Calu3 (cell line): Measurements from ENCODE around the gene GLYR1. TPM values are rescaled to one million over a fixed set of nuclear protein-coding genes. Genes with fewer than 3 reads are reported as not detected.

Experiments
- BruUV-seq: library from RNA; stranded (reverse); fragments of 400-500 nt; replicated peaks from 2 replicates; lab custom pipeline; 2021; lab: Mats Ljungman, UMichigan
- CTCF ChIA-PET: fragments of 300-600 bp; sonication (Branson Sonifier 250); formaldehyde crosslinking; loops from one replicate; lab custom pipeline; 2022; ENCODE audit warnings: antibody characterized with exemption; lab: Charles Lee
- DNase-seq: peaks from one replicate; pipeline ENCODE4 v3.0.0; 2022
- H3K27ac Mint-ChIP-seq: one replicate; pipeline ENCODE4 v1.8.0; 2022; ENCODE audit warnings: mixed read lengths; ENCODE audit not compliant: unreplicated experiment
- H3K27me3 Mint-ChIP-seq: one replicate; pipeline ENCODE4 v1.8.0; 2022; ENCODE audit warnings: mixed read lengths; ENCODE audit not compliant: unreplicated experiment
- H3K36me3 Mint-ChIP-seq: one replicate; pipeline ENCODE4 v1.8.0; 2022; ENCODE audit warnings: mild to moderate bottlenecking, moderate library complexity, mixed read lengths; ENCODE audit not compliant: insufficient read depth, unreplicated experiment
- H3K4me1 Mint-ChIP-seq: one replicate; pipeline ENCODE4 v1.8.0; 2022; ENCODE audit warnings: mild to moderate bottlenecking, low read depth, mixed read lengths; ENCODE audit not compliant: unreplicated experiment
- H3K4me3 Mint-ChIP-seq: one replicate; pipeline ENCODE4 v1.8.0; 2022; ENCODE audit warnings: mild to moderate bottlenecking, low read depth, moderate library complexity, mixed read lengths; ENCODE audit not compliant: unreplicated experiment
- H3K9me3 Mint-ChIP-seq: one replicate; pipeline ENCODE4 v1.8.0; 2022; ENCODE audit warnings: low read depth, mixed read lengths; ENCODE audit not compliant: unreplicated experiment
- CTCF ChIP-seq: fragments of 200-600 bp; IDR thresholded peaks from one replicate; pipeline ENCODE4 v1.8.0; 2022; ENCODE audit warnings: antibody characterized with exemption; ENCODE audit not compliant: unreplicated experiment
- intact Hi-C: fragments of 100-400 bp; cut with micrococcal nuclease; formaldehyde crosslinking; loops from one replicate; pipeline ENCODE4 v1.10.0; 2022; ENCODE audit not compliant: unreplicated experiment
- total RNA-seq: library from RNA; stranded (reverse); gene quantifications from 2 replicates; pipeline ENCODE4 v1.2.3, GENCODE V29; 2022

Gene GLYR1
- total RNA-seq, 1 experiment from 2014 or later = 158 TPM

GRCh38 chr16:4855371-4855770, 8.3 kb upstream of the GLYR1 start:
- H3K4me3 Mint-ChIP-seq = no peak overlapping the region
- peaks cover 47% of the 10 kb centered on the region for H3K36me3 Mint-ChIP-seq
- DNase-seq = no peak
- BruUV-seq = no TSS peak
- H3K27ac Mint-ChIP-seq = no peak overlapping the region
- TF ChIP-seq CTCF = no peak
- H3K9me3 Mint-ChIP-seq = no peaks in the 10 kb centered on the region
- peaks cover 39% of the 10 kb centered on the region for H3K4me1 Mint-ChIP-seq
- CTCF ChIA-PET = no interaction called here
- intact Hi-C loops = no loop called here
- H3K27me3 Mint-ChIP-seq = no peaks in the 10 kb centered on the region

- Mint-ChIP-seq H3K4me1 (peaks cover 28% of the 10 kb centered on the region), H3K36me3 (peaks cover 54% of the 10 kb centered on the region)
These were observed 5.3 kb upstream of the GLYR1 start for GRCh38 chr16:4852221-4852872.

GRCh38 chr16:4850211-4850610, 3.1 kb upstream of the GLYR1 start:
- no peak for DNase-seq
- CTCF ChIA-PET = interaction anchor here (0.6 to 1.2 kb wide), 2 partner anchors 12 to 137 kb away, joined by 3 read pairs; no protein-coding TSS in a partner anchor
- Mint-ChIP-seq H3K4me1 (peaks cover 41% of the 10 kb centered on the region), H3K27me3 (no peaks in the 10 kb centered on the region), H3K9me3 (no peaks in the 10 kb centered on the region), H3K36me3 (peaks cover 70% of the 10 kb centered on the region), H3K4me3 (peak overlapping the region; percentile 100), H3K27ac (no peak overlapping the region)
- no peak for TF ChIP-seq CTCF
- intact Hi-C loops = loop anchor here (2.0 kb wide), 1 partner anchor 33 kb away; no protein-coding TSS in a partner anchor
- BruUV-seq = no TSS peak

More at GRCh38 chr16:4852221-4852872, 5.3 kb upstream of the GLYR1 start:
- H3K9me3 Mint-ChIP-seq = no peaks in the 10 kb centered on the region
- H3K27me3 Mint-ChIP-seq = no peaks in the 10 kb centered on the region
- BruUV-seq = no TSS peak
- CTCF ChIA-PET = no interaction called here
- intact Hi-C loops = no loop called here
- no peak overlapping the region for H3K4me3 Mint-ChIP-seq
- no peak for DNase-seq
- peak overlapping the region; percentile 52 for H3K27ac Mint-ChIP-seq
- no peak for TF ChIP-seq CTCF

GRCh38 chr16:4847774-4848587, 893 bp upstream of the GLYR1 start:
- peaks cover 68% of the 10 kb centered on the region for H3K36me3 Mint-ChIP-seq
- no peak for TF ChIP-seq CTCF
- H3K9me3 Mint-ChIP-seq = no peaks in the 10 kb centered on the region
- no peaks in the 10 kb centered on the region for H3K27me3 Mint-ChIP-seq
- CTCF ChIA-PET = interaction anchor here (1.2 to 1.7 kb wide), 2 partner anchors 95 to 110 kb away, joined by 3 to 6 read pairs; partner anchors contain the start of gene SEC14L5
- intact Hi-C loops = loop anchor here (1.0 kb wide), 1 partner anchor 108 kb away; no protein-coding TSS in a partner anchor
- peak; percentile 59 for DNase-seq
- BruUV-seq = no TSS peak
- peak overlapping the region; percentile 100 for H3K4me3 Mint-ChIP-seq
- H3K27ac Mint-ChIP-seq = peak overlapping the region; percentile 80
- peaks cover 43% of the 10 kb centered on the region for H3K4me1 Mint-ChIP-seq
